ENCODE results near the gene IGSF22.
A peak's percentile ranks its signal among the peaks of the same experiment; 100 is the strongest.

IGSF22 gene

GRCh38 chr11:18748766-18749365, 22.9 kb upstream of the IGSF22 start:
- Histone ChIP-seq H3K27ac (ENCODE audit: insufficient read depth, low read length, poor library complexity, severe bottlenecking) (no peak overlapping the region), H3K4me1 (ENCODE audit: control insufficient read depth, insufficient read depth, low read length, poor library complexity, severe bottlenecking) (no peaks in the 10 kb centered on the region), H3K9me3 (ENCODE audit: control insufficient read depth, low read length) (no peaks in the 10 kb centered on the region), H3K27me3 (replicated peaks; ENCODE audit: control insufficient read depth, insufficient read depth, low read length, poor library complexity, severe bottlenecking) (no peaks in the 10 kb centered on the region), H3K4me3 (ENCODE audit: insufficient read depth, low read depth, low read length, poor library complexity, severe bottlenecking) (no peak overlapping the region), H3K36me3 (ENCODE audit: control insufficient read depth, insufficient read depth, low read length) (no peaks in the 10 kb centered on the region)
- DNase-seq, result no peak

DNA sequence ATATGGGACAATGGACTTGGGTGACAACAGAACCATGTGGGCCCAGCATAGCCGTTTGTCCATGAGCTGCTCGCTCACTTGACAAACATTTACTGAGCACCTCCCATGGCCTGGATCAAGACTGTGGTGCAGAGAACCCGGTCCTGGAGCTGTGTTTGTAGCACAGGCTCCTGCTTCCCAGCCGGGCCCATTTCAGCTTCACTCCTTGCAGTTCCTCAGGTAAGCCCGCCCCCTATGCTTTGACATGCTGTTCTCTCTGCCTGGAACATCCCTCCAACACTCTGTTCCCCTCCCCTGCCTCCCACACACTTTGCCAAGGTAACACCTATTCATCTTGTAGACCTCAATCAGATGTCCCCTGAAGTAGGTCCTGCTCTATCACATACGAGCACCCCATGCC, 19.3 kb upstream of the IGSF22 start:
- DNase-seq, result no peak

GRCh38 chr11:18743900-18744514, 18.0 kb upstream of the IGSF22 start:
- Histone ChIP-seq H3K36me3 (ENCODE audit: control insufficient read depth, insufficient read depth, low read length) (no peaks in the 10 kb centered on the region), H3K9me3 (ENCODE audit: control insufficient read depth, low read length) (no peaks in the 10 kb centered on the region), H3K4me3 (ENCODE audit: insufficient read depth, low read depth, low read length, poor library complexity, severe bottlenecking) (no peak overlapping the region), H3K27me3 (replicated peaks; ENCODE audit: control insufficient read depth, insufficient read depth, low read length, poor library complexity, severe bottlenecking) (no peaks in the 10 kb centered on the region), H3K27ac (ENCODE audit: insufficient read depth, low read length, poor library complexity, severe bottlenecking) (no peak overlapping the region), H3K4me1 (ENCODE audit: control insufficient read depth, insufficient read depth, low read length, poor library complexity, severe bottlenecking) (no peaks in the 10 kb centered on the region)
- no peak for DNase-seq

More for the DNA sequence above, 19.3 kb upstream of the IGSF22 start:
- Histone ChIP-seq H3K27me3 (replicated peaks; ENCODE audit: control insufficient read depth, insufficient read depth, low read length, poor library complexity, severe bottlenecking) (no peaks in the 10 kb centered on the region), H3K36me3 (ENCODE audit: control insufficient read depth, insufficient read depth, low read length) (no peaks in the 10 kb centered on the region), H3K4me3 (ENCODE audit: insufficient read depth, low read depth, low read length, poor library complexity, severe bottlenecking) (no peak overlapping the region), H3K9me3 (ENCODE audit: control insufficient read depth, low read length) (no peaks in the 10 kb centered on the region), H3K4me1 (ENCODE audit: control insufficient read depth, insufficient read depth, low read length, poor library complexity, severe bottlenecking) (no peaks in the 10 kb centered on the region), H3K27ac (ENCODE audit: insufficient read depth, low read length, poor library complexity, severe bottlenecking) (no peak overlapping the region)

GRCh38 chr11:18743365-18743764, 17.4 kb upstream of the IGSF22 start:
- Histone ChIP-seq H3K27me3 (replicated peaks; ENCODE audit: control insufficient read depth, insufficient read depth, low read length, poor library complexity, severe bottlenecking) (no peaks in the 10 kb centered on the region), H3K9me3 (ENCODE audit: control insufficient read depth, low read length) (no peaks in the 10 kb centered on the region), H3K27ac (ENCODE audit: insufficient read depth, low read length, poor library complexity, severe bottlenecking) (no peak overlapping the region), H3K4me3 (ENCODE audit: insufficient read depth, low read depth, low read length, poor library complexity, severe bottlenecking) (no peak overlapping the region), H3K4me1 (ENCODE audit: control insufficient read depth, insufficient read depth, low read length, poor library complexity, severe bottlenecking) (no peaks in the 10 kb centered on the region), H3K36me3 (ENCODE audit: control insufficient read depth, insufficient read depth, low read length) (no peaks in the 10 kb centered on the region)
- DNase-seq, result no peak

DNA sequence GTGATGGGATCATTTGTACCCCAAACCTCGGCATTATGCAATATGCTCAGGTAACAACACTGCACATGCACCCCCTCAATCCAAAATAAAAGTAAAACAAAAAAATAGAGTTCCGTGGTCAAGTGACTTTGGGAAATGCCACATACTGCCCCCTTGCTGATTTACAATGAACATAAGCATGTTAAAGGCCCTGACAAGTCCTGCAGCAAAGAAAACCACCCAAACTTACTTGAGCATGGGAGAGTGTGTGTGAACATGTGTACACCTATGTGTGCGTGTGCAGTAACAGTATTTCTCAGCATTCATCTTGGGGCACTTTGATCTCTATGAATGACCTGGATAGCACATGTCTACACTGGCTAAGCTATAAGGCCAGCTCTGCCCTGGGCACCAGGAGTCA, 15.8 kb upstream of the IGSF22 start:
- no peaks in the 10 kb centered on the region for H3K4me1 ChIP-seq (ENCODE audit: control insufficient read depth, insufficient read depth, low read length, poor library complexity, severe bottlenecking)
- H3K27me3 ChIP-seq (replicated peaks; ENCODE audit: control insufficient read depth, insufficient read depth, low read length, poor library complexity, severe bottlenecking), result no peaks in the 10 kb centered on the region

DNA sequence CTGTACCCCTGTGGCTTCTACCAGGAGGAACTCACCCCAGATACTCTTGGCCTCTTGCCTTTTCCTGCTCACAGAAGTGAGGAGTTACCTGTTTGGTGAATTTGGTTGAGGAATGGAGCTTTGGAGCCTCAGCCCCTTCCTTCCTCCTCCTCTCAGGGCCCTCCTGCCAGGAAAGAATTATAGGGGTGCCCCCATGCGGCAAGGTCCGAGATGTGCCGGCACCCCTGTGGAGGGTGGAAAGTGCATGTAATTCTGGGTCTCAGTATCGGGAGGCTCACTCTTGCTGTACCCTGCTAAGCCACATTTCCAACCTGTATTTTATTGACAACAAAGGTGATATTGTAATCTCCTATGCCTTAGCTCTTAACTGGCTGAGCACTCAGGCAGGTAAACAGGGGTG, 13.7 kb upstream of the IGSF22 start:
- Histone ChIP-seq H3K27ac (ENCODE audit: insufficient read depth, low read length, poor library complexity, severe bottlenecking) (no peak overlapping the region), H3K4me3 (ENCODE audit: insufficient read depth, low read depth, low read length, poor library complexity, severe bottlenecking) (no peak overlapping the region), H3K36me3 (ENCODE audit: control insufficient read depth, insufficient read depth, low read length) (no peaks in the 10 kb centered on the region), H3K27me3 (replicated peaks; ENCODE audit: control insufficient read depth, insufficient read depth, low read length, poor library complexity, severe bottlenecking) (no peaks in the 10 kb centered on the region), H3K4me1 (ENCODE audit: control insufficient read depth, insufficient read depth, low read length, poor library complexity, severe bottlenecking) (no peaks in the 10 kb centered on the region), H3K9me3 (ENCODE audit: control insufficient read depth, low read length) (no peaks in the 10 kb centered on the region)
- DNase-seq, result no peak

More for the DNA sequence above, 15.8 kb upstream of the IGSF22 start:
- Histone ChIP-seq H3K4me3 (ENCODE audit: insufficient read depth, low read depth, low read length, poor library complexity, severe bottlenecking) (no peak overlapping the region), H3K9me3 (ENCODE audit: control insufficient read depth, low read length) (no peaks in the 10 kb centered on the region), H3K27ac (ENCODE audit: insufficient read depth, low read length, poor library complexity, severe bottlenecking) (no peak overlapping the region), H3K36me3 (ENCODE audit: control insufficient read depth, insufficient read depth, low read length) (no peaks in the 10 kb centered on the region)
- DNase-seq, result no peak

GRCh38 chr11:18737642-18738041, 11.7 kb upstream of the IGSF22 start:
- H3K4me3 ChIP-seq (ENCODE audit: insufficient read depth, low read depth, low read length, poor library complexity, severe bottlenecking), result no peak overlapping the region
- no peak for DNase-seq
- H3K27ac ChIP-seq (ENCODE audit: insufficient read depth, low read length, poor library complexity, severe bottlenecking), result no peak overlapping the region
- H3K27me3 ChIP-seq (replicated peaks; ENCODE audit: control insufficient read depth, insufficient read depth, low read length, poor library complexity, severe bottlenecking), result no peaks in the 10 kb centered on the region
- H3K9me3 ChIP-seq (ENCODE audit: control insufficient read depth, low read length), result no peaks in the 10 kb centered on the region
- H3K36me3 ChIP-seq (ENCODE audit: control insufficient read depth, insufficient read depth, low read length), result no peaks in the 10 kb centered on the region
- no peaks in the 10 kb centered on the region for H3K4me1 ChIP-seq (ENCODE audit: control insufficient read depth, insufficient read depth, low read length, poor library complexity, severe bottlenecking)

DNA sequence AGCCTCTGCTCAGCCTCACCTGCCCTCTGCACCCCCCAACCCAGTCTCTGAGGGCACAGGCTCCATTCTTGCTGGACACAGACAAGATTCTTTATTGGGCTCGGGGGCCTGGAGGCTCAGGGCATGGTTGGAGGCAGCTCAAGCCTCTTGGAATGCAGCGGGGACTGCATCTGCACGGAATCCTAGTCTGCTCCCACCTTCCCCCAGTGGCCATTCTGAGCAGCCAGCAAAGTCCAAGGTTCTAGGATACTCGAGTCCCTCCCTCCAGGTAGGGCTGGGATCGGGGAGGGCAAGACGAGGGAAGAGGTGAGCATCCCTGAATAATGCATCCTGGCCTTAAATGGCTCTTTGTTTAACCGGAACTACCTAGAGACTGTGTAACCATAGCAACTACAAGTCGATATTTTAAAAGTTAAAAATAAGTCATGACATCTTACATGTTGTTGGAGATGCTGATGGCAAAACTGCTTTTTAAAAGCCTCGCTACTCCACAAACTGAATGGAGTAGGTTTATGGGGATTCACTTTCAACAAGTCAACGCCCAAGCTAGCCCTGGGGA, 10.7 kb upstream of the IGSF22 start:
- H3K36me3 ChIP-seq (ENCODE audit: control insufficient read depth, insufficient read depth, low read length), result no peaks in the 10 kb centered on the region
- no peak for DNase-seq
- H3K4me3 ChIP-seq (ENCODE audit: insufficient read depth, low read depth, low read length, poor library complexity, severe bottlenecking), result no peak overlapping the region
- no peaks in the 10 kb centered on the region for H3K9me3 ChIP-seq (ENCODE audit: control insufficient read depth, low read length)
- H3K27me3 ChIP-seq (replicated peaks; ENCODE audit: control insufficient read depth, insufficient read depth, low read length, poor library complexity, severe bottlenecking), result no peaks in the 10 kb centered on the region
- H3K4me1 ChIP-seq (ENCODE audit: control insufficient read depth, insufficient read depth, low read length, poor library complexity, severe bottlenecking), result no peaks in the 10 kb centered on the region
- no peak overlapping the region for H3K27ac ChIP-seq (ENCODE audit: insufficient read depth, low read length, poor library complexity, severe bottlenecking)

DNA sequence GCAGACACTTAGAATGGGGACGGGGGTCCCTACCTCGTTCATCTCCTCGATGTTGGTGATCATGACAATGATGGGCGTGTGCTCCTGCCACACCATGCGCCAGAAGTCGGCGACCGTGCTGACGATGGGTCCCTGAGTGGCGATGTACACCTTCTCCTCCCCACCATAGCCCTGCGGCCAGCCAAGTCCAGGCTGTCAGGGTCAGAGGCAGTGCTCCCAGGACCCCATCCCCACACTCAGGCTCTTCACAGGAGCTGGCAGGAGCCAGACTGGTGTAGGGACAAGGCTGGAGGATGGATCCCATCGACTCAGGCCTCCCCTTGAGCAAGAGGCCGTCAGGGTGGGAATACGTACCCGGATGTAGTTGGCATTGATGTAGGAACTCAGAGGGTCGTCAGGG, 7.2 kb upstream of the IGSF22 start:
- no peaks in the 10 kb centered on the region for H3K27me3 ChIP-seq (replicated peaks; ENCODE audit: control insufficient read depth, insufficient read depth, low read length, poor library complexity, severe bottlenecking)
- DNase-seq, result no peak
- no peaks in the 10 kb centered on the region for H3K36me3 ChIP-seq (ENCODE audit: control insufficient read depth, insufficient read depth, low read length)
- H3K9me3 ChIP-seq (ENCODE audit: control insufficient read depth, low read length), result no peaks in the 10 kb centered on the region
- H3K4me3 ChIP-seq (ENCODE audit: insufficient read depth, low read depth, low read length, poor library complexity, severe bottlenecking), result no peak overlapping the region
- no peaks in the 10 kb centered on the region for H3K4me1 ChIP-seq (ENCODE audit: control insufficient read depth, insufficient read depth, low read length, poor library complexity, severe bottlenecking)
- H3K27ac ChIP-seq (ENCODE audit: insufficient read depth, low read length, poor library complexity, severe bottlenecking), result no peak overlapping the region

- Histone ChIP-seq H3K9me3 (ENCODE audit: control insufficient read depth, low read length) (no peaks in the 10 kb centered on the region), H3K27me3 (replicated peaks; ENCODE audit: control insufficient read depth, insufficient read depth, low read length, poor library complexity, severe bottlenecking) (no peaks in the 10 kb centered on the region), H3K4me1 (ENCODE audit: control insufficient read depth, insufficient read depth, low read length, poor library complexity, severe bottlenecking) (peaks cover 4% of the 10 kb centered on the region), H3K36me3 (ENCODE audit: control insufficient read depth, insufficient read depth, low read length) (no peaks in the 10 kb centered on the region), H3K27ac (ENCODE audit: insufficient read depth, low read length, poor library complexity, severe bottlenecking) (no peak overlapping the region), H3K4me3 (ENCODE audit: insufficient read depth, low read depth, low read length, poor library complexity, severe bottlenecking) (no peak overlapping the region)
- peak; percentile 36 to 48 (median 44) for DNase-seq
Measured at GRCh38 chr11:18731949-18732821, 6.2 kb upstream of the IGSF22 start.
